MM.1S (cell line): Measurements from ENCODE around the gene SH3TC2.

Experiments
- DNase-seq: peaks from one replicate; pipeline ENCODE4 v3.0.0-alpha.2; 2015
- H2AFZ ChIP-seq: fragments of 300-600 bp; sonication (generic); 2 replicates; pipeline ENCODE4 v1.6.0; 2016; ENCODE audit warnings: antibody characterized with exemption, low read length
- H3F3A ChIP-seq: fragments of 300-600 bp; sonication (generic); 2 replicates; pipeline ENCODE4 v1.6.1; 2016; ENCODE audit warnings: mild to moderate bottlenecking, antibody characterized with exemption, low read length, moderate library complexity, mixed read lengths; ENCODE audit not compliant: insufficient read depth
- H3K27ac ChIP-seq: fragments of 300-600 bp; sonication (generic); 2 replicates; pipeline ENCODE4 v1.5.1; 2016; ENCODE audit warnings: mild to moderate bottlenecking, low read length
- H3K27me3 ChIP-seq: fragments of 300-600 bp; sonication (generic); replicated peaks from 2 replicates; pipeline ENCODE4 v1.6.0; 2016; ENCODE audit warnings: low read length; ENCODE audit not compliant: insufficient read depth
- H3K36me3 ChIP-seq: fragments of 300-600 bp; sonication (generic); replicated peaks from 2 replicates; pipeline ENCODE4 v1.6.1; 2016; ENCODE audit warnings: mild to moderate bottlenecking, low read length, mixed read lengths; ENCODE audit not compliant: insufficient read depth
- H3K4me1 ChIP-seq: fragments of 300-600 bp; sonication (generic); 2 replicates; pipeline ENCODE4 v1.6.1; 2016; ENCODE audit warnings: low read length, mixed read lengths
- H3K4me2 ChIP-seq: fragments of 300-600 bp; sonication (generic); 2 replicates; pipeline ENCODE4 v1.6.0; 2016; ENCODE audit warnings: low read depth, low read length
- H3K4me3 ChIP-seq: fragments of 300-600 bp; sonication (generic); 2 replicates; pipeline ENCODE4 v1.5.1; 2016; ENCODE audit warnings: low read length, mixed read lengths
- H3K79me2 ChIP-seq: fragments of 300-600 bp; sonication (generic); 2 replicates; pipeline ENCODE4 v1.6.1; 2016; ENCODE audit warnings: mixed run types, low read length, mixed read lengths
- H3K9ac ChIP-seq: fragments of 300-600 bp; sonication (generic); 2 replicates; pipeline ENCODE4 v1.6.1; 2016; ENCODE audit warnings: low read length, mixed read lengths
- H3K9me2 ChIP-seq: fragments of 300-600 bp; sonication (generic); replicated peaks from 2 replicates; pipeline ENCODE4 v1.6.1; 2016; ENCODE audit warnings: mild to moderate bottlenecking, low read length, mixed read lengths; ENCODE audit not compliant: insufficient read depth
- H3K9me3 ChIP-seq: fragments of 300-600 bp; sonication (generic); replicated peaks from 2 replicates; pipeline ENCODE4 v1.6.1; 2016; ENCODE audit warnings: mild to moderate bottlenecking, low read length, mixed read lengths; ENCODE audit not compliant: insufficient read depth
- H4K20me1 ChIP-seq: fragments of 300-600 bp; sonication (generic); 2 replicates; pipeline ENCODE4 v1.6.1; 2016; ENCODE audit warnings: mild to moderate bottlenecking, low read length, moderate library complexity, mixed read lengths; ENCODE audit not compliant: insufficient read depth
- CTCF ChIP-seq: fragments of 300-600 bp; sonication (generic); IDR thresholded peaks from 2 replicates; pipeline ENCODE4 v1.5.1; 2016; ENCODE audit warnings: antibody characterized with exemption, low read length, mixed read lengths
- EZH2 ChIP-seq: fragments of 300-600 bp; sonication (generic); optimal IDR thresholded peaks from 2 replicates; pipeline ENCODE3; 2017; ENCODE audit warnings: low read depth, mild to moderate bottlenecking, antibody characterized with exemption, low read length, mixed read lengths
- EZH2phosphoT487 ChIP-seq: fragments of 300-600 bp; sonication (generic); IDR thresholded peaks from 2 replicates; pipeline ENCODE4 v1.6.1; 2018; ENCODE audit warnings: antibody characterized with exemption, low read length

The SH3TC2 gene

GRCh38 chr5:149007174-149007573 lies 55.7 kb downstream of the SH3TC2 start:
- H3K4me3 ChIP-seq: no peak overlapping the region
- no peaks in the 10 kb centered on the region for H3F3A ChIP-seq
- DNase-seq: no peak
- no peak for TF ChIP-seq EZH2phosphoT487
- no peak for TF ChIP-seq CTCF
- no peak for TF ChIP-seq EZH2
- no peaks in the 10 kb centered on the region for H3K4me1 ChIP-seq
- no peaks in the 10 kb centered on the region for H3K9me2 ChIP-seq
- no peaks in the 10 kb centered on the region for H4K20me1 ChIP-seq
- H3K36me3 ChIP-seq: no peaks in the 10 kb centered on the region
- H2AFZ ChIP-seq: no peak overlapping the region
- H3K9ac ChIP-seq: no peak overlapping the region
- H3K4me2 ChIP-seq: no peak overlapping the region
- no peaks in the 10 kb centered on the region for H3K9me3 ChIP-seq
- H3K27me3 ChIP-seq: no peaks in the 10 kb centered on the region
- no peak overlapping the region for H3K27ac ChIP-seq
- H3K79me2 ChIP-seq: no peaks in the 10 kb centered on the region

GRCh38 chr5:149006426-149006825 lies 56.4 kb downstream of the SH3TC2 start:
- H3F3A ChIP-seq: no peaks in the 10 kb centered on the region
- H3K4me2 ChIP-seq: no peak overlapping the region
- H2AFZ ChIP-seq: no peak overlapping the region
- H3K79me2 ChIP-seq: no peaks in the 10 kb centered on the region
- no peak overlapping the region for H3K4me3 ChIP-seq
- H3K27ac ChIP-seq: no peak overlapping the region
- no peaks in the 10 kb centered on the region for H3K4me1 ChIP-seq
- H3K9me3 ChIP-seq: no peaks in the 10 kb centered on the region
- no peaks in the 10 kb centered on the region for H3K36me3 ChIP-seq
- no peak for DNase-seq
- no peaks in the 10 kb centered on the region for H3K9me2 ChIP-seq
- H4K20me1 ChIP-seq: no peaks in the 10 kb centered on the region
- no peaks in the 10 kb centered on the region for H3K27me3 ChIP-seq
- no peak overlapping the region for H3K9ac ChIP-seq
- no peak for TF ChIP-seq CTCF

- Histone ChIP-seq H3K27ac (no peak overlapping the region), H3K4me2 (no peak overlapping the region), H3F3A (no peaks in the 10 kb centered on the region)
These were observed 57.6 kb downstream of the SH3TC2 start for GRCh38 chr5:149005077-149005892.

More at GRCh38 chr5:149005077-149005892, 57.6 kb downstream of the SH3TC2 start:
- Histone ChIP-seq H3K27me3 (no peaks in the 10 kb centered on the region), H4K20me1 (no peaks in the 10 kb centered on the region), H2AFZ (no peak overlapping the region), H3K9ac (no peak overlapping the region), H3K79me2 (no peaks in the 10 kb centered on the region), H3K9me2 (no peaks in the 10 kb centered on the region), H3K36me3 (no peaks in the 10 kb centered on the region), H3K4me3 (no peak overlapping the region), H3K4me1 (no peaks in the 10 kb centered on the region), H3K9me3 (no peaks in the 10 kb centered on the region)
- TF ChIP-seq EZH2: no peak
- no peak for TF ChIP-seq CTCF
- TF ChIP-seq EZH2phosphoT487: no peak
- no peak for DNase-seq
